IgD-negative memory B cell (primary cell): ENCODE measurements around the gene ATP6V1F. TPM values are rescaled to one million over a fixed set of nuclear protein-coding genes. Genes with fewer than 3 reads are reported as not detected.

Source experiments
- H3K27ac Mint-ChIP-seq, 3 donors: one replicate each; pipeline ENCODE4 v1.8.0; 2020 to 2022; ENCODE audit warnings: mild to moderate bottlenecking in 3 of 3, mixed read lengths in 3 of 3, moderate library complexity in 1 of 3
- H3K27me3 Mint-ChIP-seq: one replicate; pipeline ENCODE4 v1.8.0; 2021; ENCODE audit warnings: mixed read lengths
- H3K36me3 Mint-ChIP-seq: one replicate; pipeline ENCODE4 v1.8.0; 2020; ENCODE audit warnings: mild to moderate bottlenecking, mixed read lengths
- H3K4me1 Mint-ChIP-seq, 3 donors: one replicate each; pipeline ENCODE4 v1.8.0; 2020 to 2022; ENCODE audit warnings: mixed read lengths in 3 of 3, mild to moderate bottlenecking in 1 of 3
- H3K4me3 Mint-ChIP-seq, 4 donors: one replicate each; pipeline ENCODE4 v1.8.0; 2020 to 2022; ENCODE audit warnings: mild to moderate bottlenecking in 4 of 4, mixed read lengths in 4 of 4, moderate library complexity in 3 of 4
- H3K9me3 Mint-ChIP-seq, 3 donors: one replicate each; pipeline ENCODE4 v1.8.0; 2020 to 2021; ENCODE audit warnings: mixed read lengths in 3 of 3, mild to moderate bottlenecking in 1 of 3
- polyA plus RNA-seq: library from polyadenylated mRNA; unstranded; fragments of 300-500 nt; fragmentation: Illumina TruSeq; gene quantifications from one replicate; pipeline ENCODE4 v1.2.3, GENCODE V29; 2021

ATP6V1F gene
- polyA plus RNA-seq, 1 donor from 2014 or later, result 325 TPM

DNA sequence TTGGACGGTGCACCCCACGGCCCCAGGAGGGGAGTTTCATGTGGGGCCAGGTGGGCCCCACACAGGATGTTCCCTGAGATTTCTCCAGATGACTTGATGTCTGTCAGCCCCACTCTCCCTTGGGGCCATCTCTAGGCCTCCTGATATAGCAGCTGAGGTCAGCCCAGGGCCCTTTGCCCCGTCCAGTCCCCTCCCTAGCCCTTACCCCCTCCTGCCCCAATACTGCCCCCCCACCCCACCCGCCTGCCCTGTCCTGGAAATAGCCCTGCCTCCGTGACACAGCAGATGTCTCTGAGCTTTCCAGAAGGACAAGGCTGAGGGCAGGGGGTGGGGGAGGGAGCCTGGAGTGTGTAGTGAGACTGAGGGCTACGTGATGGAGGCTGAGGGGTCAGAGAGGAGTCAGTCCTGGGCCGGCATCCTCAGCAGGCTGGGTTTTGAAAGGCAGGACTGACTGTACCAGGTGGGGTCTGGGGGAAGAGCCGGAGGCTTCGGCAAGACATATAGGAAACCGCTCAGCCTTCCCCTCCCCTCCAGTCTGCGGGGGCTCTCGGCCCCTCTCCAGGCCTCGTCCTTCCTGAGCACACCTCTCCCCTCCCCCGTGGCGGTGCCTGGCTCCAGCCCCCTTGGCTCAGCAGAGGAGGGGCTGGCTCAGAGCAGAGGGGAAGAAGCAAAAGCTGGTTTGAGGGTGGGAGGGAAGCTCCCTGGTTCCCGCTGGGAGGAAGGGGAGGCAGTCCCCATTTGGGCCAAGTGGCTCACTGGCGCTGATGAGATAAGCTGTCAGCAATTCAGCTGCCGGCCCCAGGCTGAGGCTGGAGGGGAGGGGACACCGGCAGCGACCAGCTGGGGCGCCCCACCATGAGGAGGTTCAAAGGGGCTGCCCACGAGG is 30.4 kb upstream of the ATP6V1F start:
- H3K4me3 Mint-ChIP-seq, result peak overlapping the region in 1 of 4 donors; percentile 76
- peaks cover 35% of the 10 kb centered on the region for H3K27me3 Mint-ChIP-seq
- peaks cover 6 to 9% (median 8%) of the 10 kb centered on the region in 3 donors for H3K4me1 Mint-ChIP-seq
- H3K36me3 Mint-ChIP-seq, result no peaks in the 10 kb centered on the region
- peaks cover 0 to 3% (median 0%) of the 10 kb centered on the region in 3 donors for H3K9me3 Mint-ChIP-seq
- no peak overlapping the region for H3K27ac Mint-ChIP-seq

DNA sequence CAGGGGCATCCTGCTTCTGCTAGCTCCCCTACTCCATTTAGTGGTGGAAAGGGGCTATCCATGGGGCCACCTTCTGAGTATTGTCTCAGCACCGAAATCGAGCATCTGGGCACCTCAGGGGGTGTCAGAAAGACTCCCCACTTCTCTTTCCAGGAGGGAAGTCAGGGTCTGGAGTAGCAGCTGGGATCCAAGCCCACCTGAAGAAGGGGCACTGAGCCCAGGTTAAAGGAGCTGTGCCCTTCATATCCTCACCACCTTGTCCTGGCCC is 29.8 kb upstream of the ATP6V1F start:
- H3K36me3 Mint-ChIP-seq, result no peaks in the 10 kb centered on the region
- H3K4me3 Mint-ChIP-seq, result no peak overlapping the region
- peaks cover 31% of the 10 kb centered on the region for H3K27me3 Mint-ChIP-seq
- peaks cover 0 to 3% (median 0%) of the 10 kb centered on the region in 3 donors for H3K9me3 Mint-ChIP-seq
- no peak overlapping the region for H3K27ac Mint-ChIP-seq
- H3K4me1 Mint-ChIP-seq, result peaks cover 6 to 9% (median 8%) of the 10 kb centered on the region in 3 donors

DNA sequence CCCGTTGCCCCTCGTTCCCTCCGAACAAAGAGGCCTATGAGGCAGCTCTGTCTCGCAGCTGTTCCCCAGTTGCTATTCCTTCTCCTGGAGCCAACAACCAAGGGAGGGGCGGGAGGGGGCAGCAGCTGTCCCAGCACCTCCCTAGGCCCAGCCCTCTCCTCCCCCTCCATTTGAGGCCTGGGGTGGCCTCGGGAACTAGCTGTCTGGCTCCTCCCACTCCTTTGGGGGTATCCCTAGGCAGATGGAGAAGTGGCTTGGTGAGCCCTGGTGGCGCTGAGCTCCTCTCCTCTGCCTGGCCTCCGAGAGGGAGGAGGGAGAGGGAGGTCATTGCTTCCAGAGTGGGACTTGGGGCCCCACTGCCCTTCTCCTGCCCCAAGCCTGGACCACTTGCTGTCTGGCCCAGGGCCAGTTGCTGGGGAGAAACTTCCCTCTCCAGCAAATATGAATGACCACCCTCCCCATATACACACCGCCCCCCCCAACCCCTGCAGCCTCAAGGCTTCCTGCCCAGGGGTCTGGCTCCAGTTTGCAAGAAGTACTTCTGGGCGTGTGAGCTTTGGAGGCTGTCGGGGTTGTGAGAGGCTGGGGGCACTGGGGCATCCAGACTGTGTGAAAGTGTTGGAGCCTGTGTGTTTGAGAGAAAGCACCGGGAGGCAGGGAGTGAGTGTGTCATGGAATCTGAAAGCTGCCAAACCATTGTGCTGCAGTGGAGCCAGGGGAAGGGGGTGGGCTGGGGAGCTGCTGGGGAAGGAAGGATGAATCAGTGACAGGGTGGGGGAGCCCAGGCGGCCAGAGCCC is 29.3 kb upstream of the ATP6V1F start:
- Mint-ChIP-seq H3K9me3 (peaks cover 0 to 3% (median 0%) of the 10 kb centered on the region in 3 donors), H3K36me3 (no peaks in the 10 kb centered on the region), H3K27ac (no peak overlapping the region), H3K27me3 (peaks cover 25% of the 10 kb centered on the region), H3K4me3 (no peak overlapping the region), H3K4me1 (peaks cover 6 to 9% (median 8%) of the 10 kb centered on the region in 3 donors)

DNA sequence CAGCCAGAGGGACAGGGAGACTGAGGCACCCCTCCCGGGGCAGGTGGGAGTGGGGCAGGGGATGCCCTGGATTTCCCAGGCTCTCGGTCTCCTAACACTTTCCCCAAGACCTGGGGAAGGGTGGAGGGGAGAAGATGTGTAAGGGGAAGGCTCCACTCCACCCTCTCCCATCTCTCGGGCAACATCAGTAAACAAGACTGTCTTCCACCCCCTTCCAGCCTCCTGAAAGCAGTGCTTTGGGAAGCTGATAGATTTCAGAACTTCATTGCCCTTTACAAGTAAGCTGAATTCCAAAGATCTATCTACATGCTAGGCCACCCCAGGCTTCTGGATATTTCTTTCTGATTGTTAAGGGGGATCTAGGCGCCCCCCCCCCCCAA is 28.7 kb upstream of the ATP6V1F start:
- Mint-ChIP-seq H3K4me3 (no peak overlapping the region), H3K27me3 (peaks cover 21% of the 10 kb centered on the region), H3K27ac (no peak overlapping the region), H3K9me3 (peaks cover 0 to 3% (median 0%) of the 10 kb centered on the region in 3 donors), H3K4me1 (peaks cover 6 to 9% (median 8%) of the 10 kb centered on the region in 3 donors), H3K36me3 (no peaks in the 10 kb centered on the region)

DNA sequence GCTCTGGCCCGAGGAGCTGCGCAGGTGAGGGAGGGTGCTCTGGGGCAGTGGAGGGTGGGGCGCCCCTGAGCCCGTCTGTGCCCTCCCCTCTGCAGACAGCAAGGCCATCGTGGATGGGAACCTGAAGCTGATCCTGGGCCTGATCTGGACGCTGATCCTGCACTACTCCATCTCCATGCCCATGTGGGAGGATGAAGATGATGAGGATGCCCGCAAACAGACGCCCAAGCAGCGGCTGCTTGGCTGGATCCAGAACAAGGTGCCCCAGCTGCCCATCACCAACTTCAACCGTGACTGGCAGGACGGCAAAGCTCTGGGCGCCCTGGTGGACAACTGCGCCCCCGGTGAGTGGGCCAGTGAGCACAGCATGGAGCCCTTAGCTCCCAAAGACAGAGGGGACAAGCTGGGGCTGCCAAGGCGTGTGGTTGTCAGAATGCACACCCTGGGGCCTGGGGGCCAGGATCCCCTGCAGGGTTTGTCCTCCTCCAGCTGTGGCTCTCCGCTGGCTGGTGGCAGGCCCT is 27.4 kb upstream of the ATP6V1F start:
- Mint-ChIP-seq H3K4me1 (peaks cover 4 to 6% (median 4%) of the 10 kb centered on the region in 3 donors), H3K27ac (no peak overlapping the region), H3K9me3 (no peaks in the 10 kb centered on the region), H3K4me3 (no peak overlapping the region), H3K27me3 (peaks cover 14% of the 10 kb centered on the region), H3K36me3 (no peaks in the 10 kb centered on the region)

DNA sequence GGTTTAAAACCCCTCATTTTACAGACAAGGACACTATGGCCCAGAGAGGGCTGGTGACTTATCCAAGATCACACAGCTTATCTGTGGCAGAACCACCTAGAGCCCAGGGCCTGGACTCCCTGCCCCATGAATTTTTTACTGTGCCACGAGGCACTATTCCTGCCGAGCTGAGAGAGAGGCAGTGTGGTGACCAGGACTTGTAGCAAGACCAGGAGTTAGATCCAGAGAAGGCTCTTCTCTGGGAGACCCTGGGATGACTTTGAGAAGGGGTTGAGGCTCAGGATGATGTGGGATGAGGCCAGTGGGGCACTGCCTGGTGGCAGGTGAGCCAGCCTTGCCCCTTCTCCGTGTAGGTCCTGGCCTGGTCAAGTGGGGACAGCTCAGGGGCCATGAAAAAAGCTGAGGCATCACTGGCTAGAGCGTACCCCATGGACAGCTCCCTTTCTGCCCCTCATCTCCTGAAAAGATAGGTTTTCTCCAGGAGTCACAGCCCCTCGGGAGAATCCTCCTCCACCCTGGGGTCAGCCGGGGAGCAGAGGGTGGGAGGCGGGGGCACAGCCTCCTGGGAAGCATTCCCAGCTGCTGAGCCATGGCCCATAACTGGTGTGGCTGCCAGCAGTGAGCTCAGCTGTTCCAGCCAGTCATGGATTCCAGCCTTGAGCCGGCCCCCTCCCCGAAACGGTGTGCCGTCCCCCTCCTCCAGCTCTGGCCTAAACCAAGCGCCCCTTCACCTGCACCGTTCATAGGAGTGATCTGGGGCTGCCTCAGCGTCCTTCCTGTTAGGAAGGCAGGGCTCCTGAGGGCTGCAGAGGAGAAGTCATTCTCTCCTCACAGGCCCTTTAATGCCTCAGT is 26.6 kb upstream of the ATP6V1F start:
- no peaks in the 10 kb centered on the region for H3K36me3 Mint-ChIP-seq
- H3K4me3 Mint-ChIP-seq, result no peak overlapping the region
- H3K27me3 Mint-ChIP-seq, result peaks cover 8% of the 10 kb centered on the region
- no peaks in the 10 kb centered on the region for H3K9me3 Mint-ChIP-seq
- peak overlapping the region in 1 of 3 donors; percentile 93 for H3K27ac Mint-ChIP-seq
- peaks cover 0 to 5% (median 2%) of the 10 kb centered on the region in 3 donors for H3K4me1 Mint-ChIP-seq

DNA sequence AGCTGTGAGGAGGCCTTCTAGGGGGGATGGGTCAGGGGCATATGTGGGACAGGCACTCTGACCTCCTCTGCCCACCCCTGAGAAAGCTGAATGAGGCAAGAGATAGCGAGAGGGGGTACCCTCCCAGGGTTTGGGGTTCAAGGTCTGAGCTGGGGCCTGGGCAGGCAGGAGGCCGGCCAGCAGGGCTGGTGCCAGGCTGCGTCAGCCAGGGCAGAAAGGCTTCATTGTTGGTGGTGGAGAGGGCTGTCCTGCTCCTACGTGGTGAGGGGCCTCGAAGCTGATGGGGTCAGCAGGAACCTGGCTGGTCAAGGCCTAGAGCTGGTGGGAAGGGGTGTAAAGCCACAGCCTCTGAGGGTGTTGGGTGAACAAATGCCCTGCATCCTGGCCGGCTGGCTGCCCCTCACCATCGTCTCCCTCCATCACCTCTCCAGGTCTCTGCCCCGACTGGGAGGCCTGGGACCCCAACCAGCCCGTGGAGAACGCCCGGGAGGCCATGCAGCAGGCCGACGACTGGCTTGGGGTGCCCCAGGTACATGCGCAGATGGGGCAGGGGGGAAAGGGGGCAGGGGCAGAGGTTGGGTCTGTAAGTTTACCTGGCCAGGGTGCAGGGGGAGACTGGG is 25.8 kb upstream of the ATP6V1F start:
- H3K9me3 Mint-ChIP-seq, result no peaks in the 10 kb centered on the region
- H3K27ac Mint-ChIP-seq, result peak overlapping the region in 1 of 3 donors; percentile 93
- no peaks in the 10 kb centered on the region for H3K36me3 Mint-ChIP-seq

DNA sequence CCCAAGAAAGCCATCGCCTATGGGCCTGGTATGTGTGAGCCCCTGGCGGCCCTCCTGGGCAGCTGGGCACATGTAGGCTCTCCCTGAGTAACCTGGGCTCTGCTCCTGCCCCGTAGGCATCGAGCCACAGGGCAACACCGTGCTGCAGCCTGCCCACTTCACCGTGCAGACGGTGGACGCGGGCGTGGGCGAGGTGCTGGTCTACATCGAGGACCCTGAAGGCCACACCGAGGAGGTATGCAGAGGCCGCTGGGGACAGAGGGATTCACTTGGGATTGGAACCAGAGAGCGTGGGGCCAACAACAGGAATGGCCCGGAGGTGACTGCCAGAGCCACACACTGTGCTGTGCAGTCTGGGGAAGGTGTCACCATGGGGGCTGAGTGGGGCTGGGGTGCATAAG is 25.1 kb upstream of the ATP6V1F start:
- H3K4me3 Mint-ChIP-seq, result no peak overlapping the region
- peaks cover 3 to 9% (median 6%) of the 10 kb centered on the region in 3 donors for H3K4me1 Mint-ChIP-seq
- no peaks in the 10 kb centered on the region for H3K36me3 Mint-ChIP-seq
- peaks cover 4% of the 10 kb centered on the region for H3K27me3 Mint-ChIP-seq
- no peaks in the 10 kb centered on the region for H3K9me3 Mint-ChIP-seq
- no peak overlapping the region for H3K27ac Mint-ChIP-seq

More for the DNA sequence above, 25.8 kb upstream of the ATP6V1F start:
- Mint-ChIP-seq H3K4me3 (no peak overlapping the region), H3K4me1 (peaks cover 2 to 10% (median 6%) of the 10 kb centered on the region in 3 donors), H3K27me3 (peaks cover 4% of the 10 kb centered on the region)

DNA sequence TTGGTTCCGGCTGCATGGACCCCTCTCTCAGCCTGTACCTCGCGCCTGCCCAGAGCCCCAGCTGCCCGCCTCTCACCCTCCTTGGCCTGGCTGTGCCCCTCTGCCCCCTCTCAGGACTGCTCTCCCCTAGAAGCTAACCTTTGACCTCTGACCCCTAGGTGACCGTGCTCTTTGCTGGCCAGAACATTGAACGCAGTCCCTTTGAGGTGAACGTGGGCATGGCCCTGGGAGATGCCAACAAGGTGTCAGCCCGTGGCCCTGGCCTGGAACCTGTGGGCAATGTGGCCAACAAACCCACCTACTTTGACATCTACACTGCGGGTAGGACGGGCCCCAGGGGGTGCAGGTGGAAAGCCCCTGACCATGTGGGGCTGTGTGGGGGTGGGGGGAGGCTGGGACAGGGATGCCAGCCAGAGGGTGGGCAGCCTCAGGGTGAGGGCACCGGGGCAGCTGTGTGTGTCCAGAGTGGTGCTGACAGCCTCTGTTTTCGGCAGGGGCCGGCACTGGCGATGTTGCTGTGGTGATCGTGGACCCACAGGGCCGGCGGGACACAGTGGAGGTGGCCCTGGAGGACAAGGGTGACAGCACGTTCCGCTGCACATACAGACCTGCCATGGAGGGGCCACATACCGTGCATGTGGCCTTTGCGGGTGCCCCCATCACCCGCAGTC is 24.4 kb upstream of the ATP6V1F start:
- no peaks in the 10 kb centered on the region for H3K36me3 Mint-ChIP-seq
- H3K27ac Mint-ChIP-seq, result no peak overlapping the region
- no peaks in the 10 kb centered on the region for H3K9me3 Mint-ChIP-seq
- H3K27me3 Mint-ChIP-seq, result peaks cover 4% of the 10 kb centered on the region
- peaks cover 3 to 9% (median 6%) of the 10 kb centered on the region in 3 donors for H3K4me1 Mint-ChIP-seq
- no peak overlapping the region for H3K4me3 Mint-ChIP-seq

DNA sequence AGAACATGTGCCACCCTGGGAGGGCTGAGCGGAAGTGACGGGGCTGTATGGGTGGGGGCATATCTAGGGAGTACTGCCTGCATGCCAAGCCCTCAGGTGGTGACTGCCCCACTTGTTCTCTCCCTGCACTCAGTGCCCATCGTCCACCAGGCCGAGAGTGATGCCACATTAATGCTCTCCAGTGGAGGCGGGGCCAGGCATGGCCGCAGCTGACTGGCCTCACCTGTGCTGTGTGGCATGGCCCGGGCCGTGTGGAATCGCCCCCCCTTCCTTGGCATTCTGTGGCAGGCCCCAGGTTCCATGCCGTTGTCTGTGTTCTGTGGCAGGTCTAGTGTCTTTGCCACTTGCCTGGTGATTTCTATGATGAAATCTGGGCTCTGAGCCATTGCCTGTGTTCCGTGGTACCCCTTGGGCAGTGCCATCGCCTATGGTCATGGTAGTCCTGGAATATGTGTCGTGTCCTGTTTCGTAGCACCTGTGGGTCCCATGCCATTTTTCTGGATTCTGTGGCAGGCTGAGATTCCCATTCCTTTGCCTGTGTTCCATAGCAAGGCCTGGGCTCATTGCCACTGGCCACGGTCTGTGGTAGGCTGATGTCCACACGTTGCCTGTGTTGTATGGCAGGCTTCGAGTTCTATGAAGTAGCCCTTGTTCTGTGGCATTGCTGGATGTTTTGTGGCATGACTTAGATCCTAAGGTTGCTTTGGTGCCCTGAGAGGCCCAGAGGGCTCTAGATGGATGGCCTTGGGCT is 23.5 kb upstream of the ATP6V1F start:
- Mint-ChIP-seq H3K9me3 (no peaks in the 10 kb centered on the region), H3K27ac (peak overlapping the region in 1 of 3 donors; percentile 81), H3K27me3 (peaks cover 1% of the 10 kb centered on the region), H3K4me1 (peaks cover 3 to 9% (median 6%) of the 10 kb centered on the region in 3 donors), H3K36me3 (no peaks in the 10 kb centered on the region), H3K4me3 (peak overlapping the region in 1 of 4 donors; percentile 4)

DNA sequence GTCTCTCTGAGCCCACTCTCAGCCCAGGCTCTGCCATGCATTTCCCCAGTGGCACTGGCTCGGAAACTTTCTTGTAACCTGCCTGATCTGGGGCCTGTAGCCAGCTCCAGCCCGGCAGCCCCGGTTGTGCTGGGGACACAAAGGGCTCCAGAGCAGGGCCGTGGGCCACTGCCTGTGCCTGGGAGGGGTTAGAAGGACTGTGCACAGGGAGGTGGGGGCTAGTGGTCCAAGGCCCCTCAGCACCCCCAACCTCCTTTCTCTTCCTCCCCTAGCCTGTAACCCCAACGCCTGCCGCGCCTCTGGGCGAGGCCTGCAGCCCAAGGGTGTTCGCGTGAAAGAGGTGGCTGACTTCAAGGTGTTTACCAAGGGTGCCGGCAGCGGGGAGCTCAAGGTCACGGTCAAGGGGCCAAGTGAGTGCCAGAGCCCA is 22.9 kb upstream of the ATP6V1F start:
- Mint-ChIP-seq H3K27me3 (peaks cover 1% of the 10 kb centered on the region), H3K36me3 (no peaks in the 10 kb centered on the region), H3K9me3 (no peaks in the 10 kb centered on the region), H3K27ac (peak overlapping the region in 1 of 3 donors; percentile 81), H3K4me3 (peak overlapping the region in 1 of 4 donors; percentile 4), H3K4me1 (peaks cover 3 to 9% (median 6%) of the 10 kb centered on the region in 3 donors)

DNA sequence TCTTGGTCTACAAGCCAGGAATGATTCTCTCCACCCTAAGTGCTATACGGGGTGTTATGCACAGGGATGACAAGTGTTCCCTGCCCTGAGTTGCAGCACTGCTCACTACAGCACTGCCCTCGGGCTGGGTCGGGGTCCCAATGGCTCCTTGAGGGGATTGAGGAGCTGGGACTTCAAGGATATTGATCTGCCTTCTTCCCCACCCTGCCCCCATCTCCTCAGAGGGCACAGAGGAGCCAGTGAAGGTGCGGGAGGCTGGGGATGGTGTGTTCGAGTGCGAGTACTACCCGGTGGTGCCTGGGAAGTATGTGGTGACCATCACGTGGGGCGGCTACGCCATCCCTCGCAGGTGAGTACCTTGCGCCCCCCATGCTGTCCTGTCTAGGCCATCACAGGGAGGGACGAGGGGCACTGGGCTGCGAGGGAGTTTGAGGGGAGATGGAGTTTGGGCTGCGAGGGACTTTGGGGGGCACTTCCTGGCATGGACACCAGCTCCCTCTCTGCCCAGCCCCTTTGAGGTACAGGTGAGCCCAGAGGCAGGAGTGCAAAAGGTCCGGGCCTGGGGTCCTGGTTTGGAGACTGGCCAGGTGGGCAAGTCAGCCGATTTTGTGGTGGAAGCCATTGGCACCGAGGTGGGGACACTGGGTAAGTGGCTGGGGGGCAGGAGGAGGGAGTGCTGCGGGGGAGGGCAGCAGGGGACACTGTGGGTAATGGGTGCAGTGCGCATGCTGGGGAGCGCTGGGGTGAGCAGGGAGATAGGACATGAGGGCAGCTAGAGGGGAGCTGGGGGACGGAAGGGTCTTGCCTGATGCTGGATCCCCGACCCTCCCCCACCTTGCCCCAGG is 22.1 kb upstream of the ATP6V1F start:
- no peaks in the 10 kb centered on the region for H3K9me3 Mint-ChIP-seq
- H3K36me3 Mint-ChIP-seq, result no peaks in the 10 kb centered on the region
- H3K4me3 Mint-ChIP-seq, result peak overlapping the region in 3 of 4 donors; percentile 12 to 86 (median 23)
- H3K27me3 Mint-ChIP-seq, result peaks cover 1% of the 10 kb centered on the region
- peak overlapping the region in 2 of 3 donors; percentile 73 to 81 for H3K27ac Mint-ChIP-seq
- peaks cover 3 to 9% (median 6%) of the 10 kb centered on the region in 3 donors for H3K4me1 Mint-ChIP-seq
